Esophagus muscularis mucosa (tissue), 4 donors: ENCODE measurements around the gene RHO.

Experiments
- EP300 ChIP-seq: sonication (generic); formaldehyde crosslinking; IDR thresholded peaks from one replicate; pipeline ENCODE4 v1.6.1; 2017; ENCODE audit warnings: antibody characterized with exemption
- POLR2A ChIP-seq: fragments of 450-650 bp; IDR thresholded peaks from one replicate; pipeline ENCODE4 v1.6.1; 2017; ENCODE audit warnings: antibody characterized with exemption, moderate library complexity, mild to moderate bottlenecking, low read depth
- POLR2AphosphoS5 ChIP-seq, 2 donors: sonication (generic); formaldehyde crosslinking; IDR thresholded peaks; one replicate each; pipeline ENCODE4 v1.6.1; 2017; ENCODE audit warnings: antibody characterized with exemption in 2 of 2
- TF ChIP-seq, protein P1 (sequence below), 3 experiments: fragments of 200-600 bp in 2 of 3; fragments of 450-650 bp in 1 of 3; sonication (generic) in 2 of 3; IDR thresholded peaks; one replicate each; pipeline ENCODE4 v1.5.1; 2017 to 2019; ENCODE audit warnings: antibody characterized with exemption in 3 of 3, mild to moderate bottlenecking in 2 of 3, moderate library complexity in 1 of 3

DNA sequence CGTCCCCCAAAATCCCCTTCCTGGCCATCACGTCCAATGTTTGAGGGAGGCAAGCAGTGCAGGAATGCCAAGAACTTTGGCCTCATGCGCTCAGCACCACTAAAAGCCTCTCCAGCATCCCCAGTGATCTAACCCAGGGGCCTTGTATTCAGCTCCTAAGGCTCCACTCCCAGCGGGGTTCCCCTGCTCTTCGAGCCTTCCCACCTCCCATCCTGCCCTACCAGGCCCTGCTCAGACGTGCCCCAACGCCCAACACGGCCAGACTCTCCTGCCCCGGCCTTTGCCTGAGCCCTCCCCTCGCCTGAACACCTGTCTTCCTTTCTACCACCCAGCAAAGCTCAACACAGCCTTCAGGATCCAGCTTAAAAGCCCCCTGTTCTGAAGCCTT is 47.6 kb downstream of the RHO start:
- TF ChIP-seq, protein P1, sequence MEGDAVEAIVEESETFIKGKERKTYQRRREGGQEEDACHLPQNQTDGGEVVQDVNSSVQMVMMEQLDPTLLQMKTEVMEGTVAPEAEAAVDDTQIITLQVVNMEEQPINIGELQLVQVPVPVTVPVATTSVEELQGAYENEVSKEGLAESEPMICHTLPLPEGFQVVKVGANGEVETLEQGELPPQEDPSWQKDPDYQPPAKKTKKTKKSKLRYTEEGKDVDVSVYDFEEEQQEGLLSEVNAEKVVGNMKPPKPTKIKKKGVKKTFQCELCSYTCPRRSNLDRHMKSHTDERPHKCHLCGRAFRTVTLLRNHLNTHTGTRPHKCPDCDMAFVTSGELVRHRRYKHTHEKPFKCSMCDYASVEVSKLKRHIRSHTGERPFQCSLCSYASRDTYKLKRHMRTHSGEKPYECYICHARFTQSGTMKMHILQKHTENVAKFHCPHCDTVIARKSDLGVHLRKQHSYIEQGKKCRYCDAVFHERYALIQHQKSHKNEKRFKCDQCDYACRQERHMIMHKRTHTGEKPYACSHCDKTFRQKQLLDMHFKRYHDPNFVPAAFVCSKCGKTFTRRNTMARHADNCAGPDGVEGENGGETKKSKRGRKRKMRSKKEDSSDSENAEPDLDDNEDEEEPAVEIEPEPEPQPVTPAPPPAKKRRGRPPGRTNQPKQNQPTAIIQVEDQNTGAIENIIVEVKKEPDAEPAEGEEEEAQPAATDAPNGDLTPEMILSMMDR (IDR thresholded peaks at IDR 0.05), result no peak
- TF ChIP-seq POLR2A (no peak), EP300 (no peak), POLR2AphosphoS5 (IDR thresholded peaks at IDR 0.05) (no peak)
